ENCODE measurements around the gene PPFIA1. TPM values are rescaled to one million over a fixed set of nuclear protein-coding genes. Genes with fewer than 3 reads are reported as not detected.

The PPFIA1 gene
- total RNA-seq, 2 donors from 2014 or later: 46.9 to 47.5 TPM

GRCh38 chr11:70272009-70272408, 1.5 kb downstream of the PPFIA1 start:
- Histone ChIP-seq H3K9ac (ENCODE audit: low read depth in 2 of 2, low read length in 2 of 2) (no peak overlapping the region), H3K4me1 (no peaks in the 10 kb centered on the region), H3K27ac (no peak overlapping the region), H3K9me3 (no peaks in the 10 kb centered on the region), H3K27me3 (no peaks in the 10 kb centered on the region), H3K36me3 (no peaks in the 10 kb centered on the region), H3K4me3 (no peak overlapping the region)
- TF ChIP-seq, protein P1, sequence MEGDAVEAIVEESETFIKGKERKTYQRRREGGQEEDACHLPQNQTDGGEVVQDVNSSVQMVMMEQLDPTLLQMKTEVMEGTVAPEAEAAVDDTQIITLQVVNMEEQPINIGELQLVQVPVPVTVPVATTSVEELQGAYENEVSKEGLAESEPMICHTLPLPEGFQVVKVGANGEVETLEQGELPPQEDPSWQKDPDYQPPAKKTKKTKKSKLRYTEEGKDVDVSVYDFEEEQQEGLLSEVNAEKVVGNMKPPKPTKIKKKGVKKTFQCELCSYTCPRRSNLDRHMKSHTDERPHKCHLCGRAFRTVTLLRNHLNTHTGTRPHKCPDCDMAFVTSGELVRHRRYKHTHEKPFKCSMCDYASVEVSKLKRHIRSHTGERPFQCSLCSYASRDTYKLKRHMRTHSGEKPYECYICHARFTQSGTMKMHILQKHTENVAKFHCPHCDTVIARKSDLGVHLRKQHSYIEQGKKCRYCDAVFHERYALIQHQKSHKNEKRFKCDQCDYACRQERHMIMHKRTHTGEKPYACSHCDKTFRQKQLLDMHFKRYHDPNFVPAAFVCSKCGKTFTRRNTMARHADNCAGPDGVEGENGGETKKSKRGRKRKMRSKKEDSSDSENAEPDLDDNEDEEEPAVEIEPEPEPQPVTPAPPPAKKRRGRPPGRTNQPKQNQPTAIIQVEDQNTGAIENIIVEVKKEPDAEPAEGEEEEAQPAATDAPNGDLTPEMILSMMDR (IDR thresholded peaks at IDR 0.05): no peak
- DNase-seq: no peak
- intact Hi-C loops (cut with DNase I): loop anchor here (10.0 kb wide), 1 partner anchor 63 kb away; no protein-coding TSS in a partner anchor

DNA sequence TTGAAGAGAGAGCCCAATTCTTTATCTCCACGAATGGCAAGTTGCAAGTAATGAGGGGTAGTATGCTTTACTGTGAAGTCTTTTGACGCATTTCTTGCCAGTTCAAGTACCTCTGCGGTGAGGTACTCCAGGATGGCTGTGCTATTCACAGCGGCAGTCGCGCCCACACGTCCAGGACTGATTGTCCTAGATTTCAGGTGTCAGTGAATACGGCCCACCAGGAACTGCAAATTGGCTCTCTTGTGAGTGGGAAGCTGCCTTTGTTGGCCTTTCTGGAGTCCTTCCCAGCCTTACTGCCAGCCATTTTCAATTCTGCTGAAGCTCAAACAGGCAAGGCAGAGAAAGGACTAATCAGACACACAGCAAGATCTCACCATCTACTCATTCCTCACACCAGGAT, 8.5 kb downstream of the PPFIA1 start:
- no peak for DNase-seq
- intact Hi-C loops (cut with DNase I): loop anchor here (10.0 kb wide), 1 partner anchor 56 kb away; no protein-coding TSS in a partner anchor

DNA sequence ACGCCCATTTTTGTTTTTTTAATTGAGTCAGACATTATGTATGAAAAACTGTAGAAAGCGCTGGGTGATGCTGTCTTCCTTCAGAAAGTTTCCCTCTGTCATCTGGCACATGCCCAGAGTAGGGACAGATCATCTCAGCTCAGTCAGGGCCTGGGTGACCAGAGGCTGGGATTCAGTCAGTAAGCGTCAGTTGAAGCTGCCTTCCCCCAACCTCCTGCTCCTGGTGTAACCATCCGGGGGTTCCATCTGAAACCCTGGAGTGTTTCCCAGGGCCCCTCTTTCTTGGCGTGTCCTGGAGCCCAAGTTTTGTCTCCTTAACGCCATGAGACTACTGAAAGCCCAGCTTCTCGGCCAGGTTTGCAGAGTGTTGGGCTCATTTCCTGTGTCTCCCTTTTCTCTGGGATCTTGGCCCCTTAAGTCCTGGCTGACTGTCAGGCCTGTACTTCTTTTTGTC, 10.7 kb downstream of the PPFIA1 start:
- H3K36me3 ChIP-seq: peaks cover 4% of the 10 kb centered on the region
- no peaks in the 10 kb centered on the region for H3K27me3 ChIP-seq
- intact Hi-C loops (cut with DNase I): no loop called here
- no peak overlapping the region for H3K27ac ChIP-seq
- H3K4me3 ChIP-seq: no peak overlapping the region
- no peaks in the 10 kb centered on the region for H3K9me3 ChIP-seq
- no peak for DNase-seq
- H3K9ac ChIP-seq (ENCODE audit: low read depth in 2 of 2, low read length in 2 of 2): no peak overlapping the region
- H3K4me1 ChIP-seq: no peaks in the 10 kb centered on the region
- TF ChIP-seq, protein P1 (IDR thresholded peaks at IDR 0.05): no peak

More for the DNA sequence above, 8.5 kb downstream of the PPFIA1 start:
- H3K9ac ChIP-seq (ENCODE audit: low read depth in 2 of 2, low read length in 2 of 2): no peak overlapping the region
- H3K27ac ChIP-seq: no peak overlapping the region
- H3K27me3 ChIP-seq: no peaks in the 10 kb centered on the region
- no peaks in the 10 kb centered on the region for H3K9me3 ChIP-seq
- peaks cover 4% of the 10 kb centered on the region for H3K36me3 ChIP-seq
- TF ChIP-seq, protein P1 (IDR thresholded peaks at IDR 0.05): no peak
- no peak overlapping the region for H3K4me3 ChIP-seq
- no peaks in the 10 kb centered on the region for H3K4me1 ChIP-seq

GRCh38 chr11:70282012-70282411, 11.5 kb downstream of the PPFIA1 start:
- intact Hi-C loops (cut with DNase I): no loop called here
- Histone ChIP-seq H3K9me3 (no peaks in the 10 kb centered on the region), H3K27ac (no peak overlapping the region), H3K9ac (ENCODE audit: low read depth in 2 of 2, low read length in 2 of 2) (no peak overlapping the region), H3K36me3 (peaks cover 4% of the 10 kb centered on the region), H3K4me1 (no peaks in the 10 kb centered on the region), H3K4me3 (no peak overlapping the region), H3K27me3 (no peaks in the 10 kb centered on the region)
- TF ChIP-seq, protein P1 (IDR thresholded peaks at IDR 0.05): no peak
- no peak for DNase-seq

DNA sequence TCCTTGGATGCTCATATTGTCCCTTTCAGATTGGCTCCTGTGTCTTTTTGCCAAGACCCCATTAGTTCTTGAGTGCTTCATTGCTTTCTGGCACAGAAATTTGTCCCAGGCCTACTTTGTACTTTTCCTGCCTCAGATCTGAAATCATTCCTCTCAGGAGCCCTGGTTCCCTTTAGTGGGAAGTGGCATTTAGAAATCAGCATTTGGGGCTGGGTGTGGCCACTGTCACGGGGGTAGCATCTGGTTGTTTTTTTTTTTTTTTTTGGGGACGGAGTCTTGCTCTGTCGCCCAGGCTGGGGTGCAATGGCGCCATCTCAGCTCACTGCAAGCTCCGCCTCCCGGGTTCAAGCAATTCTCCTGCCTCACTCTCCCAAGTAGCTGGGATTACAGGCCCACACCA, 18.2 kb downstream of the PPFIA1 start:
- H3K9me3 ChIP-seq: no peaks in the 10 kb centered on the region
- H3K4me3 ChIP-seq: no peak overlapping the region
- TF ChIP-seq, protein P1 (IDR thresholded peaks at IDR 0.05): no peak
- H3K27ac ChIP-seq: no peak overlapping the region
- H3K36me3 ChIP-seq: peaks cover 1% of the 10 kb centered on the region
- H3K9ac ChIP-seq (ENCODE audit: low read depth in 2 of 2, low read length in 2 of 2): no peak overlapping the region
- DNase-seq: no peak
- no peaks in the 10 kb centered on the region for H3K4me1 ChIP-seq
- no peaks in the 10 kb centered on the region for H3K27me3 ChIP-seq
- intact Hi-C loops (cut with DNase I): no loop called here
